ENCODE data around the gene PLXNA2.

GRCh38 chr1:208045463-208046260, 198.5 kb downstream of the PLXNA2 start:
- TF ChIP-seq EZH2phosphoT487 (IDR thresholded peaks at IDR 0.05; ENCODE audit: insufficient read depth, low read depth): no peak
- TF ChIP-seq EZH2 (IDR thresholded peaks at IDR 0.05; ENCODE audit: insufficient read depth, poor library complexity, severe bottlenecking): no peak
